ENCODE results near the gene TEX30.
A peak's percentile ranks its signal among the peaks of the same experiment; 100 is the strongest.

Gene TEX30

GRCh38 chr13:102776271-102776670, 2.7 kb upstream of the TEX30 start:
- no peak overlapping the region for H3K27ac ChIP-seq
- no peak for TF ChIP-seq ZFX (IDR thresholded peaks at IDR 0.05)
- TF ChIP-seq CTCF (conservative IDR thresholded peaks at IDR 0.05), result no peak

DNA sequence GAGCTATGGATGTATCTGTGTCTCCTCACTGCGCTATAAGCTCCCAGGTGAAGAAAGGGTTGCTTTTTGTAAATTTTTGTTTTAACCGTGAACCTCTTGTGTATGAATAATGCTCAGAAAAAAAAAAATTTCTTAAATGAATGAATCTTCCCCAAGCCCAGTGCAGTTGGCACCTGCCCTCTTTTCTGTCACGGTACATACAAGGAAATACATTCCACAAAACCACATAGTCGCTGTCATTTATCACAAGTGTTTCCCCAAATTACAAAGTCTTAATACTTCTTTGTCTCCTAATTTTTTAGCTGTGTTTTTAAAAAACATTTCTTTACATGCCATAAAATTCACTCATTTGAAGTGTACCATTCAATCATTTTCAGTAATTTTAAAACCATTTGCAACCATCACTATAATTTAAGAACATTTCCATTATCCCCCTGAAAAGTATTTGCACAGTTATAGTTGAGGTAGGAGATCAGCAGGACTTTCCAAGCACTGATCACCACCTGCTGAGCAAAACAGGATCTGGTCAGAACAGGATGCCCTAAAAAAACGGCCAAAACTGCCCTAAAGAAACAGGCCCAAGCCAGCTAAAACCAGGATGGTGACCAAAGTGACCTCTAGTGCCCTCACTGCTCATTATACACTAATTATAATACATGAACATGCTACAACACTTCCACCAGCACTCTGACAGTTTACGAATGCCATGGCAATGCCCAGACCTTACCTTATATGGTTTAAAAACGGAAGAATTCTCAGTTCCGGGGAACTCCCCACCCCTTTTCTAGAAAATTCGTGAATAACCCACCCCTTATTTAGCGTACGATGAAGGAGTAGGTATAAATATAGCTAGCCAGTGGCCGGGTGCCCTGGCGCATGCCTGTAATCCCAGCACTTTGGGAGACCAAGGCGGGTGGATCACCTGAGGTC, 1.3 kb upstream of the TEX30 start:
- peak overlapping the region; percentile 82 for H3K27ac ChIP-seq
- TF ChIP-seq ZFX (IDR thresholded peaks at IDR 0.05) (no peak), CTCF (conservative IDR thresholded peaks at IDR 0.05) (no peak)

- peak overlapping the region; percentile 82 for H3K27ac ChIP-seq
- 0 out of 2 replicates have a peak, but pooled peaks have one; percentile 16 for TF ChIP-seq ZFX (IDR thresholded peaks at IDR 0.05)
- no peak for TF ChIP-seq CTCF (conservative IDR thresholded peaks at IDR 0.05)
Measured at GRCh38 chr13:102774214-102774568, 605 bp upstream of the TEX30 start.

GRCh38 chr13:102772042-102772425, 1.6 kb downstream of the TEX30 start:
- H3K27ac ChIP-seq, result no peak overlapping the region; the same call in 1 of the 2 replicates
- TF ChIP-seq ZFX (IDR thresholded peaks at IDR 0.05) (no peak), CTCF (conservative IDR thresholded peaks at IDR 0.05) (no peak)

- TF ChIP-seq CTCF (conservative IDR thresholded peaks at IDR 0.05), result no peak
- TF ChIP-seq ZFX (IDR thresholded peaks at IDR 0.05), result no peak
- H3K27ac ChIP-seq, result no peak overlapping the region
Measured at GRCh38 chr13:102771298-102772041, 2.1 kb downstream of the TEX30 start.

GRCh38 chr13:102770435-102770834, 3.2 kb downstream of the TEX30 start:
- H3K27ac ChIP-seq, result no peak overlapping the region
- TF ChIP-seq CTCF (conservative IDR thresholded peaks at IDR 0.05) (no peak), ZFX (IDR thresholded peaks at IDR 0.05) (no peak)

GRCh38 chr13:102769679-102770078, 3.9 kb downstream of the TEX30 start:
- H3K27ac ChIP-seq, result no peak overlapping the region
- TF ChIP-seq ZFX (IDR thresholded peaks at IDR 0.05) (no peak), CTCF (conservative IDR thresholded peaks at IDR 0.05) (no peak)

Measured in C4-2B (cell line).